ENCODE measurements around the gene HS3ST1.

Gene HS3ST1

GRCh38 chr4:11455201-11455835 is 26.6 kb upstream of the HS3ST1 start:
- in situ Hi-C loops (cut with HindIII; ENCODE audit: low sequenced_read_pairs): no loop called here
- no peak overlapping the region for H3K4me3 ChIP-seq (ENCODE audit: low read depth, low read length)
- TF ChIP-seq, protein P1, sequence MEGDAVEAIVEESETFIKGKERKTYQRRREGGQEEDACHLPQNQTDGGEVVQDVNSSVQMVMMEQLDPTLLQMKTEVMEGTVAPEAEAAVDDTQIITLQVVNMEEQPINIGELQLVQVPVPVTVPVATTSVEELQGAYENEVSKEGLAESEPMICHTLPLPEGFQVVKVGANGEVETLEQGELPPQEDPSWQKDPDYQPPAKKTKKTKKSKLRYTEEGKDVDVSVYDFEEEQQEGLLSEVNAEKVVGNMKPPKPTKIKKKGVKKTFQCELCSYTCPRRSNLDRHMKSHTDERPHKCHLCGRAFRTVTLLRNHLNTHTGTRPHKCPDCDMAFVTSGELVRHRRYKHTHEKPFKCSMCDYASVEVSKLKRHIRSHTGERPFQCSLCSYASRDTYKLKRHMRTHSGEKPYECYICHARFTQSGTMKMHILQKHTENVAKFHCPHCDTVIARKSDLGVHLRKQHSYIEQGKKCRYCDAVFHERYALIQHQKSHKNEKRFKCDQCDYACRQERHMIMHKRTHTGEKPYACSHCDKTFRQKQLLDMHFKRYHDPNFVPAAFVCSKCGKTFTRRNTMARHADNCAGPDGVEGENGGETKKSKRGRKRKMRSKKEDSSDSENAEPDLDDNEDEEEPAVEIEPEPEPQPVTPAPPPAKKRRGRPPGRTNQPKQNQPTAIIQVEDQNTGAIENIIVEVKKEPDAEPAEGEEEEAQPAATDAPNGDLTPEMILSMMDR (IDR thresholded peaks at IDR 0.05; ENCODE audit: low read depth, low read length): no peak
- DNase-seq (ENCODE audit: low read depth, low spot score): no peak

DNA sequence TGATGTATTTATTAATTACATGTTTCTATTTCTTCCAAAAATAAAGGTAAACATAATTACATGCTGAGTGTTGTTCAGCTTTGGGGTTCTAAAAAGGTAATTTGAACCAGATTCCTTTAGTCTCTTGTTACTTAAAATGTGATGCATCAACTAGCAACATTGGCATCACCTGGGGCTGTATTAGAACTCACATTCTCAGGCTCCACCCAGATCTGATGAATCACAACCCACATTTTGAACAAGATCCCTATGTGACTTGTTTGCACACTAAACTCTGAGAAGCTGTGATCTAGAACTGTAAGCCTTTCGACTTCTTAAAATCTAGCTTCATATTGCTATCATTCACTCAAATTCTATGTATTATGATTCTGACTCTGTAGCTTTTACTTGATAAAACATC is 23.0 kb upstream of the HS3ST1 start:
- TF ChIP-seq, protein P1 (IDR thresholded peaks at IDR 0.05; ENCODE audit: low read depth, low read length): no peak
- no peak overlapping the region for H3K4me3 ChIP-seq (ENCODE audit: low read depth, low read length)
- in situ Hi-C loops (cut with HindIII; ENCODE audit: low sequenced_read_pairs): no loop called here
- no peak for DNase-seq (ENCODE audit: low read depth, low spot score)

DNA sequence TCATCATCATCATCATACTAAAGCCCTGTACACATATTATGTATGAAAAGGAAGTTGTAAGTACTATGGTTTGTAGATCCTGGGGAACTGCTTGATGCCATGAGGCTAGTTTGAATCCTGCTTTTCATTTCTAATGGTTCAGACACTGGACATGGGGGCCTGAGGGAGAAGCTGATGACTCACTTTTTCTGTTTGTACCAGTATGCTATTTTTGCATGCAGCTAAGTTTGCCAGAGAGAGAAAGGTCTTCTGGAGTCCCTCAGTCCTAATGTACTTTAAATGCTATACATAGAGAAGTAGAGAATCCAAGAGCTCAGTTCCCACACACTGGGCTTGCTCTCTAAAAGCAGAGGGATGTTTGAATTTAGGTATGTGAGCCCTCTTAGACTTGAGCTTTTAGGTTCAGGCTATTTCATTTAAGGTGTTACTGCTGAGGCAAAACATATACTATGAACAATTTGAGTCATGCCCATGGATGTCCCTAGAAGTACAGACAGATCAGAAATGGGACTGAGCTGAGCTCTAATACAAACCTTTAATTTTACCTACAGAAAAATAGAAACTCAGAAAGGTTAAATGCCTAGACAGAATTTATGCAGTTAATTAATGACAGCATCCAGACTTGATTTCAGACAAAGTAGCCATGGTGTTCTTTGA is 17.6 kb upstream of the HS3ST1 start:
- H3K4me3 ChIP-seq (ENCODE audit: low read depth, low read length): no peak overlapping the region
- DNase-seq (ENCODE audit: low read depth, low spot score): peak; percentile 64
- in situ Hi-C loops (cut with HindIII; ENCODE audit: low sequenced_read_pairs): no loop called here
- TF ChIP-seq, protein P1 (IDR thresholded peaks at IDR 0.05; ENCODE audit: low read depth, low read length): no peak

DNA sequence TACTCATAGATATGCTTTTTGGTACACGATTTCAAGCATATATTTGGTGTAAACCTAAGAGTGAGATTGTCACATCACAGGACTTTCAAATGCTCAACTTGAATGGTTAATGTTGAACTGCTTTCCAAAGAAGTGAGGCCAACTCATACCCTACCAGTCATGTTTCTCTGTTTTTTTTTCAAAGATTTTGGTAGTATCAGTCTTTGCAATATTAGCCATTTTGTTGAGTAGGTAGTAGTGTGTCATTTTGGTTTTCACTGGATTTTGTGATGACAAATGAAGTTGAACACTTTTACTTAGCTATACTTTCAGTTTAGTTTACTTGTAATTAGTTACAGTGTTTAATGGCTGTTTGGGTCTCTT is 12.5 kb upstream of the HS3ST1 start:
- no peak overlapping the region for H3K4me3 ChIP-seq (ENCODE audit: low read depth, low read length)
- TF ChIP-seq, protein P1 (IDR thresholded peaks at IDR 0.05; ENCODE audit: low read depth, low read length): no peak
- in situ Hi-C loops (cut with HindIII; ENCODE audit: low sequenced_read_pairs): no loop called here
- DNase-seq (ENCODE audit: low read depth, low spot score): no peak

DNA sequence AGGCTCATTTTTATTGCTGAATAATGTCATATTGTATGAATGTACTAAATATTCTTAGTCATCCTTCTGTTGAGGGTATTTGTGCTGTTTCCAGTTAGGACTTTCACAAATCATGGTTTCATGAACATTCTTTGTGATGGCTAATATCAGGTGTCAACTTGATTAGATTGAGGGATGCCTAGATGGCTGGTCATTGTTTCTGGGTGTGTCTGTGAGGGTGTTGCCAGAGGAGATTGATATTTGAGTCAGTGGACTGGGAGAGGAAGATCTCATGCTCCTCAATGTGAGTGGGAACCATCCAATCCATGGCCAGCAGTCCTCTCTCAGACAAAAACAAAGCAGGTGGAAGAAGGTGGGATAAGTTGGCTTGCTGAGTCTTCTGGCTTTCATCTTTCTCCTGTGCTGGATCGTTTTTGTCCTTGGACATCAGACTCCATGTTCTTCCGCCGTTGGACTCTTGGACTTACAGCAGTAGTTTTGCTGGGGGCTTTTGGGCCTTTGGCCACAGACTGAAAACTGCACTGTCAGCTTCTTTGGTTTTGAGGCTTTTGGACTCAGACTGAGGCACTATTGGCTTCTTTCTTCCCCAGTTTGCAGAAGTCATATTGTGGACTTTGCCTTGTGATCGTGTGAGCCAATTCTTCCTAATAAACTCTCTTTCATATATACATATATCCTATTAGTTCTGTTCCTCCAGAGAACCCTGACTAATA is 11.9 kb upstream of the HS3ST1 start:
- TF ChIP-seq, protein P1 (IDR thresholded peaks at IDR 0.05; ENCODE audit: low read depth, low read length): no peak
- in situ Hi-C loops (cut with HindIII; ENCODE audit: low sequenced_read_pairs): no loop called here
- H3K4me3 ChIP-seq (ENCODE audit: low read depth, low read length): no peak overlapping the region
- no peak for DNase-seq (ENCODE audit: low read depth, low spot score)

- TF ChIP-seq, protein P1 (IDR thresholded peaks at IDR 0.05; ENCODE audit: low read depth, low read length): no peak
- in situ Hi-C loops (cut with HindIII; ENCODE audit: low sequenced_read_pairs): no loop called here
Observed at GRCh38 chr4:11439836-11440235, 11.1 kb upstream of the HS3ST1 start.

More at GRCh38 chr4:11439836-11440235, 11.1 kb upstream of the HS3ST1 start:
- no peak for DNase-seq (ENCODE audit: low read depth, low spot score)
- no peak overlapping the region for H3K4me3 ChIP-seq (ENCODE audit: low read depth, low read length)

Data from astrocyte of the spinal cord (primary cell).